ENCODE data around the gene GRK4.

The GRK4 gene

DNA sequence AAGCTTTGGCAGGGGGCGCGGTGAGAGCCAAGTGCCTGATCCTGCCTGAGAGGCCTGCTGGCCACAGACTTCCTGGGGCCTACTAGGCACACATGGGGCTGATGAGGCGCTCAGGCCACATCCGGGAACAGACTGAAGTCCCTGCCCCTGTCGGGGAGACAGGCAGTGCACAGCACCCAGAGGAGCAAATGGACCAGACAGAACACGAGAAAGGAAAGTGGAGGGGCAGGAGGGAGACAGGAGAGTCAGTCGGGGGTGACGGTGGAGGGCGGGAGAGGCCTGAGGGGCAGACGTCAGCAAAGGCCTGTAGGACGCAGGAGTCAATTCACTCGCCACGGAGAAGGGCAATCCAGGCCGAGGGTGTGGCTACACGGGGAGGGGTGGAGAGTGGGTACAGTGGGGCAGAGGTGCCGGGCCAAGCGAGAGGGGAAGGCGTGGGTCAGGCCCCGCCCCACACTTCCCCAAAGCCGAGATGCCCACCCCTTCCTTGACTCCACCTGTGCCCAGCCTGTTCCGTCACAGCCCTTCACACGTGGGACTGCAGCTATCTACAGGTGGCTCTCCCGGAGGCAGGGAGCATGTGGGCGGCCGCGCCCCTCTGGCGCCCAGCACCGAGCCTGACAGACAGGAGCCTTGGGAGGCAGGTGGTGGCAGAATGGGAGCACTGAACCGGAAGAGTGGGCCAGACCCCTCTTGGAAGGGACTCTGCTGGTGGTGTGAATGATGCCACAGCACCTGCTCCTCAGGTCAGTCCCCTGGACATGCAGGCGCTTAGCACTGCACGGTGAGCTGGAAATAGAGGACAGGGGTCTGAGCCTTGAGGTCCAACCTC, 20.6 kb upstream of the GRK4 start:
- TF ChIP-seq MAX (IDR thresholded peaks at IDR 0.05) = no peak
- no peak for TF ChIP-seq USF1 (IDR thresholded peaks at IDR 0.05)
- TF ChIP-seq EGR1 (IDR thresholded peaks at IDR 0.05) = no peak

DNA sequence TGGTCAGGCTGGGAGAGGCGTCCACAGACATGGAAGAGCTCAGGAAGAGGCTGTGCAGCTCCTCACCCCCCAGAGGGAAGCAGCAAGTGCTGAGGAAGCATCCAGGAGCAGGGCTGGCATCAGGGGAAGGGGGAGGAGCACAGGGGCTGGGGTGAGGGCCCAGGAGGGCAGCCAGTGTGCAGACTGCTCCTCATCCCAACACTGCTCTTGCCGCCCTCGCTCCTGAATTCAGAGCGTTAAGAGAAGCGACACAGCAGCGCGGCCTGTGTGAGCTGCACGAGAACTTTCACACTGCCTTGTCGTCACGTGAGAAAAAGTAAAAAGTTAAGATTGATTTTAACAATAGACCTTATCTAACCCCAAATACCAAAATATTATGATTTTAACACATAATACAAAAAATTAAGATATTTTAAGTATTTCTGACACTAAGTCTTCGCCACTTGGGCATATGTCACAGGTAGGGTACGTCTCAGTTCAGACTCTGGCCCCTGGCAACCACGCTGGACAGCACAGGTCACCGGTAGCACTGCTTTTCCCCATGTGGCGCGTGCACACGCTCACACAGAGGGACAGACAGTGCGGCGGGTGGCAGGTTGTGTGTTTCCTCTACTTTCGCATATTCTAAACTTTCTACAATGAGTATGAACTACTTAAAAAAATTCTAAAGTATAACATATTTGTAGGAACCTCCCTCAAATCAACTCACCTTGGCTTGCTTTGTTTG, 19.8 kb upstream of the GRK4 start:
- TF ChIP-seq EP300 (IDR thresholded peaks at IDR 0.05; ENCODE audit: borderline replicate concordance) (no peak), CREB1 (IDR thresholded peaks at IDR 0.05; ENCODE audit: low read depth) (no peak)

GRCh38 chr4:2944091-2944482, 19.3 kb upstream of the GRK4 start:
- TF ChIP-seq NFIC (IDR thresholded peaks at IDR 0.05) (no peak), EP300 (IDR thresholded peaks at IDR 0.05; ENCODE audit: borderline replicate concordance) (no peak), TCF12 (IDR thresholded peaks at IDR 0.05; ENCODE audit: low read depth) (no peak), TEAD4 (IDR thresholded peaks at IDR 0.05) (no peak), ZBTB7A (IDR thresholded peaks at IDR 0.05; ENCODE audit: low read depth) (no peak), CEBPB (IDR thresholded peaks at IDR 0.05) (no peak), FOXM1 (IDR thresholded peaks at IDR 0.05; ENCODE audit: borderline replicate concordance, low read depth) (no peak)

- TF ChIP-seq EP300 (IDR thresholded peaks at IDR 0.05; ENCODE audit: borderline replicate concordance) (no peak), TEAD4 (IDR thresholded peaks at IDR 0.05) (no peak), CREB1 (IDR thresholded peaks at IDR 0.05; ENCODE audit: low read depth) (no peak), NFIC (IDR thresholded peaks at IDR 0.05) (no peak), MAX (IDR thresholded peaks at IDR 0.05) (no peak), ZBTB7A (IDR thresholded peaks at IDR 0.05; ENCODE audit: low read depth) (no peak), TAF1 (IDR thresholded peaks at IDR 0.05; ENCODE audit: low read depth) (no peak), YY1 (IDR thresholded peaks at IDR 0.05; ENCODE audit: low read depth) (no peak), USF1 (IDR thresholded peaks at IDR 0.05) (no peak), RAD21 (IDR thresholded peaks at IDR 0.05; ENCODE audit: low read depth) (no peak), TCF12 (IDR thresholded peaks at IDR 0.05; ENCODE audit: low read depth) (no peak), CEBPB (IDR thresholded peaks at IDR 0.05) (no peak), FOXM1 (IDR thresholded peaks at IDR 0.05; ENCODE audit: borderline replicate concordance, low read depth) (no peak), REST (IDR thresholded peaks at IDR 0.05; ENCODE audit: low read depth) (no peak), EGR1 (IDR thresholded peaks at IDR 0.05) (no peak)
These were observed 18.5 kb upstream of the GRK4 start for GRCh38 chr4:2944586-2945526.

DNA sequence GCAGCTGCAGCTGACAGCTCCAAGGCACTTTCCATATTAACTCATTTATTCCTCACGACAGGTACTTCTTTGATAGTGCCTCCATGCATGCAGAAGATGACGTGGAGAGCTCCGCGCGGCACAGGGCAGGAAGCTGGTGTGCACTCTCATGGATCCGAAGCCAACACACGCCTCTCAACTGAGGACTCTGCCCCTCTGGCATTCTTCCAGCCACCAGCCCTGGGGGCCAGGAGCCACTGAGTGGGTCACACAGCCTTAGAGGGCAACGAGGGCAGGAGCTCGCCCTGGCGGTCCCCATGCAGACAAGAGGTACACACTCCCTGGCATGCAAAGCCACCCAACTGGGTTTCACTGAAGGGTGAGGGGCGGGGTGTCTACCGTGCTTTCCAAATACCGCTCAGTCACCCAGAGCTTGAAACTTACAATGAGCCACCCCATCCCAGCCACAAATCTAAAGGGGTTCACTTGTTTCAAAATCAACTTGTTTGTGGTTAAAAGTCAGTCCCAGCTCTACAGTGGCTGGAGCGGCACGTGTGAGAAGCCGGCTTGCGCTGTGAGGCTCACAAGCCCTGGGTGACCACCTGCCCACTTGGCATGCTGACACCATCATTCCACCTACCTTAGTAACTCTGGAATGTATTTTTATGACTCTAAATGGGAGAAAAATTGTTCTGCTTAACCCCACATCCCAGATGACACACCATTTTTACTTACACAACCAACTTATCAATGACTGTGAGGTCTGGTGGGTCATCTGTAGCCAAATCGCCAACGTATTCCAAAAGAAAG, 16.4 kb upstream of the GRK4 start:
- TF ChIP-seq ZBTB7A (IDR thresholded peaks at IDR 0.05; ENCODE audit: low read depth) (no peak), CEBPB (IDR thresholded peaks at IDR 0.05) (no peak), TEAD4 (IDR thresholded peaks at IDR 0.05) (no peak), TAF1 (IDR thresholded peaks at IDR 0.05; ENCODE audit: low read depth) (no peak), EP300 (IDR thresholded peaks at IDR 0.05; ENCODE audit: borderline replicate concordance) (no peak), YY1 (IDR thresholded peaks at IDR 0.05; ENCODE audit: low read depth) (no peak), RAD21 (IDR thresholded peaks at IDR 0.05; ENCODE audit: low read depth) (no peak)

DNA sequence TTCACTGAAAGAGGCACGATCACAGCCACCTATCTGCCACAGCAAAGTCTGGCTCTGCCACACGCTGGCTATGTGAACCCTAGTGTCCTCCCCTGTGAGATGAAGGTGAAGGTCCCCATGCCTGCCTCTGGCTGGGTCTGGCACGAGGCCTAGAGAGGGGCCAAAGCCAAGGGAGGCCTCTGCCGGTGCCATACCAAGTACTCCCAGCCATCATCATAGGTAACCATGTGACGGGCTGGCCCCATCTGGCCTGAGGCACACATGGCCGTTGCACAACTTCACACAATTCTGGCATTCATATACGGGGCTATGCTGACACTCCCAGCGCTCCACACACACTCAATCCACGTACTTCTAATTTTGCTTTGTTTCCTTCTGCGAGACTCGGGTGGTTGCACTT, 15.4 kb upstream of the GRK4 start:
- TF ChIP-seq NFIC (IDR thresholded peaks at IDR 0.05) (no peak), YY1 (IDR thresholded peaks at IDR 0.05; ENCODE audit: low read depth) (no peak), TAF1 (IDR thresholded peaks at IDR 0.05; ENCODE audit: low read depth) (no peak), CEBPB (IDR thresholded peaks at IDR 0.05) (no peak), ZBTB7A (IDR thresholded peaks at IDR 0.05; ENCODE audit: low read depth) (no peak), TEAD4 (IDR thresholded peaks at IDR 0.05) (no peak), TCF12 (IDR thresholded peaks at IDR 0.05; ENCODE audit: low read depth) (no peak), REST (IDR thresholded peaks at IDR 0.05; ENCODE audit: low read depth) (no peak), FOXM1 (IDR thresholded peaks at IDR 0.05; ENCODE audit: borderline replicate concordance, low read depth) (no peak), USF1 (IDR thresholded peaks at IDR 0.05) (no peak), CREB1 (IDR thresholded peaks at IDR 0.05; ENCODE audit: low read depth) (no peak), EP300 (IDR thresholded peaks at IDR 0.05; ENCODE audit: borderline replicate concordance) (no peak), EGR1 (IDR thresholded peaks at IDR 0.05) (no peak), RAD21 (IDR thresholded peaks at IDR 0.05; ENCODE audit: low read depth) (no peak), MAX (IDR thresholded peaks at IDR 0.05) (no peak)

All from Ishikawa (cell line).